Measurements from ENCODE around the gene CDK9.

CDK9 gene

DNA sequence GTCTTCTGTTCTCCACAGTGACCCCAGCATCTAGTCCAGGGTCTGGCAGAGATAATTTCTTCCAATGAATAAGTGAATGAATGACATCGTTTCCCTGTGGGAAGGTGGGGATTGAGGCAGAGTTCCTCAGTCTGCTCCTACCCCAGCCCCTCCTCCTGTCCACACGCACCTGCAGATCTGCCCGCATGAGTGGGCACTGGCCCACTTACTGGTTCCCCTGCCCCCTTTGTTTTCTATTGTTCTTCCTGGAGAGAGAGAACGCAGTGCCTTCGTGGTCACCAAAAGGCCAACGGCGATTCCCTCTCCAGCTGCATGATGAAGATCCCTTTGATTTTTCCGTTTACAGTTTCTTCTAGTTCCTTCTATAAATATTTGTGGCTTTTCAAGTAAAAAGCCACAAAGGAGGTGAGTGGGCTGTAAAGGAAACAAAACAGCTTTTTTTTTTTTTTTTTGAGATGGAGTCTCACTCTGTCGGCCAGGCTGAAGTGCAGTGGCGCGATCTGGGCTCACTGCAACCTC is 11.1 kb downstream of the CDK9 start:
- H3K4me3 ChIP-seq (ENCODE audit: low read depth, low read length), result no peak overlapping the region

DNA sequence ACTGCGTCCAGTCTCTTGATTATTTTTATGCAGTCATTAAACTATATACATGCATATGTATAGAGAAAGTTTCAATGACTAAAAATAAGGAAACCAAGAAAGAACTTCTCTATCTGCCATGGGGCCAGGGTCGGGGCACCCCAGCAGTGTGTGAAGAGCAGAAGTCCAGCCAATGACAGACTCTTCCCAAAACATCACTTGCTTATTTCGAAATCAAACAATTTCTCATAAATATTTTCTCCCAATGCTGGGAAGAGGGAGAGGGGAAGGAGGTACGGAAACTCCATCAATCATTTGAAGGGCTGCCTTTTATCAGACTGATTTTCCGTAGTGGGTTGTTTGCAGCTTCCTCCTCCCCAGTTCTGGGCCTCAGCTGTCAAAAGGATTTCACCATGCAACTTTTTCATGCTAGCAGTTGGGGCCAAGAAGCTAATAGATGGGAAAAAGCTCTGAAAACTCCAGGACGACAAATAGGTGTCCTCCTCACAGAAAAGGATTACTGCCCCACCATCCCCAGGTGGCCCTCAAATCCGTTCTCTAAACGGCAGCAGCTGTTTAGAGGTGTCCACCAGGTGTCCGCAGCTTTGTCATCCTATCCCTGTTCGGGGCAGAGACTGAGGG is 16.2 kb downstream of the CDK9 start:
- TF ChIP-seq, protein P1, sequence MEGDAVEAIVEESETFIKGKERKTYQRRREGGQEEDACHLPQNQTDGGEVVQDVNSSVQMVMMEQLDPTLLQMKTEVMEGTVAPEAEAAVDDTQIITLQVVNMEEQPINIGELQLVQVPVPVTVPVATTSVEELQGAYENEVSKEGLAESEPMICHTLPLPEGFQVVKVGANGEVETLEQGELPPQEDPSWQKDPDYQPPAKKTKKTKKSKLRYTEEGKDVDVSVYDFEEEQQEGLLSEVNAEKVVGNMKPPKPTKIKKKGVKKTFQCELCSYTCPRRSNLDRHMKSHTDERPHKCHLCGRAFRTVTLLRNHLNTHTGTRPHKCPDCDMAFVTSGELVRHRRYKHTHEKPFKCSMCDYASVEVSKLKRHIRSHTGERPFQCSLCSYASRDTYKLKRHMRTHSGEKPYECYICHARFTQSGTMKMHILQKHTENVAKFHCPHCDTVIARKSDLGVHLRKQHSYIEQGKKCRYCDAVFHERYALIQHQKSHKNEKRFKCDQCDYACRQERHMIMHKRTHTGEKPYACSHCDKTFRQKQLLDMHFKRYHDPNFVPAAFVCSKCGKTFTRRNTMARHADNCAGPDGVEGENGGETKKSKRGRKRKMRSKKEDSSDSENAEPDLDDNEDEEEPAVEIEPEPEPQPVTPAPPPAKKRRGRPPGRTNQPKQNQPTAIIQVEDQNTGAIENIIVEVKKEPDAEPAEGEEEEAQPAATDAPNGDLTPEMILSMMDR (IDR thresholded peaks at IDR 0.05; ENCODE audit: borderline replicate concordance, insufficient read depth, low read depth, low read length), result no peak

More for the DNA sequence above, 11.1 kb downstream of the CDK9 start:
- TF ChIP-seq, protein P1 (IDR thresholded peaks at IDR 0.05; ENCODE audit: borderline replicate concordance, insufficient read depth, low read depth, low read length), result no peak

DNA sequence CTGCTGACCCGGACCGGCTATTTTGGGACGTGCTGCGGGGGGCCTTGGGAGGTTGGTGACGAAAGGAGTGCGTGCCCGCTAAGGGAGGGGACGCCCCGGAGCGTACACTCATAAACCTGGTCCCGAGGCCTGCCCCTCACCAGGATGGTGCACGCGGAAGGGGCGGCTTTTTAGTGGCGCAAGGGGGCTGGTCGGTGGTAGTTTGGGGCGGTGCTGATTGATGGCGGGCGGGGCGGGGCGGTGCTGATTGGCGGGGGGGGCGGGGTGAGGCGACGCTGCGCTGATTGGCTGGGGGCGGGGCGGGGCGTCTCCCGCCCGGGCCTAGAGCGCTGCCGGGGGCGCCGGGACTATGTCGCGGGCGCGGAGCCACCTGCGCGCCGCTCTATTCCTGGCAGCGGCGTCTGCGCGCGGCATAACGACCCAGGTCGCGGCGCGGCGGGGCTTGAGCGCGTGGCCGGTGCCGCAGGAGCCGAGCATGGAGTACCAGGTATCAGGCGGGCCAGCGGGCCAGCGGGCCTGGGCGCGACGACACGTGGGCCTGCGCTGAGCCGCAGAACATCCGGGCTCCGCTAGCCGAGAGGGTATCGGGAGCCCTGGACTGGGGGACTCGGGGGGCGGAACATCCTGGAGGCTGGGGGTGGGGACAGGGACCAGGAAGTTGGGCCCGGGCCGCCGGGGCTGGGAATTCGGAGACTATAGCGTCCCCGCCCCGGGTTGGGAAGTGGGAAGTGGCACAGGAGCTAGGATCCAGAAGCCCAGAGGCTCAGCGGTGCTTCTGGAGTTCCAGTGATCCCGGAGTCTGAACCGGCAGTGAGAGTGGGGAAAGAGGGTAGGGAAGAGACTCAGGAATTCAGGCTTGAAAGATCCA is 17.0 kb downstream of the CDK9 start, which contains the start of gene FPGS:
Gene FPGS (plus strand): TSS at position 307 of the 868 bp plus-strand sequence. CDS start 43 bp downstream, at position 350.
- TF ChIP-seq, protein P1 (IDR thresholded peaks at IDR 0.05; ENCODE audit: borderline replicate concordance, insufficient read depth, low read depth, low read length), result no peak
- H3K4me3 ChIP-seq (ENCODE audit: low read depth, low read length), result peak within 1 kb of the TSS; percentile 61

More for the DNA sequence above, 16.2 kb downstream of the CDK9 start:
- peak overlapping the region; percentile 11 for H3K4me3 ChIP-seq (ENCODE audit: low read depth, low read length)

DNA sequence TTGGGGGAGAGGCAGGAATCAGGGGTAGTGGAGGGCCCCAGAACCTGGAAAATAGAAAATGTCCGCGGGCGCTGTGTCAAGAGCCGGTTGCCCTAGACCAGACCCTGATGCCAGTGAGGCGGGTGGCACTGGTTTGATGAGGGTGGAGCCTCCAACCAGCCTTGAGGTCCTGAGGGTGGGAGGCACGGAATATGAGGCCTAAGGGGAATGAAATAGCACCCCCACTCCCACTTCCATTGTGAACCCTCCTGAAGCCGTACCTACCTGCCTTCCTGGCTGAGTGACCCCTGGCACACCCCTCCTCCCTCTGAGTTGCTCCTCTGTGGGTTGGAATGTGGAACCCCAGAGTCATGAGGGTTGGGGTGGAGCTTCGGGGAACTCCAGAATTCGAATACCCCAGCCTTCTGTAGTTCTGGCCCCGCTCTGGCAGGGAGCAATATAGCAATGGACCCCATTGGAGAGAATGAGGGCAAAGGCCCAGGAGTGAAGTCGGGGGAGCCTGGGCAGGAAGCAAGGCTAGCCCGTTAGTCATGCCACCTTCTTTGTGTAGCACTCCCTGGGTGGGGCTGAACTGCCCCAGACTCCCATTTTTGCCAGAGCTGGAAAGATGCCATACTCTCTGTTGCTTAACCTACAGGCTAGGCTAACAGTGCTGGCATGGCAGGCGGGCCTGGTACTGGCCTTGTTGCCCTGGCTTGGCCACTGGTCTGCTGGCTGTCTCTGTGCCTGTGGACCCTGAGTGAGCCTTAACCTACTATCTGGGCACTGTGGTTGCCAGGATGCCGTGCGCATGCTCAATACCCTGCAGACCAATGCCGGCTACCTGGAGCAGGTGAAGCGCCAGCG is 17.9 kb downstream of the CDK9 start:
- TF ChIP-seq, protein P1 (IDR thresholded peaks at IDR 0.05; ENCODE audit: borderline replicate concordance, insufficient read depth, low read depth, low read length), result no peak

DNA sequence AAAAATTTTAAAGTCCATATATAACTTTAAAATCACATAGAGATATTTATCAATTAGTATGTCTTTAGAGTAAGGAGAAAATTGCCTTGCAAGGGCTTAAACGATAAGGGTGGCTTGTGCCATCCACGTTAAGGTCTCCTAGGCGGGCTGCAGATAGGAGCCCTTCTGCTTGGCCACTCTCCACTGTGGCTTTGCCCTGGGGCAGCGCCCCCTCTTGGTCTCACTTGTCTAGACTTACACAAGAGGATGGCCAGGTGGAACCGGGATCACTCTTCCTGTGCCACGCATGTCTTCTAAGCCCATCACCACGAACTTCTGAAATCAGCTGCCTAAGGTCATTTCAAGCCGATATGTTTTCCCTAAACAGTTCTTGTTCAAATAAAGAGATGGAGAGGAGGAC is 19.8 kb downstream of the CDK9 start:
- H3K4me3 ChIP-seq (ENCODE audit: low read depth, low read length), result no peak overlapping the region
- TF ChIP-seq, protein P1 (IDR thresholded peaks at IDR 0.05; ENCODE audit: borderline replicate concordance, insufficient read depth, low read depth, low read length), result peak; percentile 49; the same call in 1 of the 2 replicates

More for the DNA sequence above, 17.9 kb downstream of the CDK9 start:
- H3K4me3 ChIP-seq (ENCODE audit: low read depth, low read length), result peak overlapping the region; percentile 61

DNA sequence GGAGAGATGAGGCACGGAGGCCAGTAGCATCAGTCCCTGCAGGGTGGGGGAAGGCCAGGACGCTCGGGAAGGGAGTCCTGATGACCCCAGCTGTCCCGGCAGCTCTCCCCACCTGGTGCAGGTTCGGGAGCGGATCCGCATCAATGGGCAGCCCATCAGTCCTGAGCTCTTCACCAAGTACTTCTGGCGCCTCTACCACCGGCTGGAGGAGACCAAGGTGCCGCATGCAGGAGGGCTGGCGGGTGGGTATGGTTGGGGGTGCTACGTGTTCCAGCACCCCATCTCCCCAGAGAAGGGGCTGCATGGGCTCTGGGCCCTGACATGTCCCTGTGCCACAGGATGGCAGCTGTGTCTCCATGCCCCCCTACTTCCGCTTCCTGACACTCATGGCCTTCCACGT is 21.0 kb downstream of the CDK9 start:
- TF ChIP-seq, protein P1 (IDR thresholded peaks at IDR 0.05; ENCODE audit: borderline replicate concordance, insufficient read depth, low read depth, low read length), result no peak
- H3K4me3 ChIP-seq (ENCODE audit: low read depth, low read length), result no peak overlapping the region
